DMS79 treated with DMSO at 0.1 percent for 48 hours (cell line): ENCODE data around the gene CAMTA1.

Experiments
- DNase-seq: peaks from one replicate; lab custom pipeline; 2025; lab: John Stamatoyannopoulos, UW

CAMTA1 gene

GRCh38 chr1:7558041-7558461 is 772.8 kb downstream of the CAMTA1 start:
- no peak for DNase-seq

GRCh38 chr1:7558481-7558880 is 773.2 kb downstream of the CAMTA1 start:
- DNase-seq, result no peak

GRCh38 chr1:7558921-7559869 is 773.9 kb downstream of the CAMTA1 start:
- DNase-seq, result no peak

- no peak for DNase-seq
Measured at GRCh38 chr1:7560128-7560527, 774.9 kb downstream of the CAMTA1 start.

GRCh38 chr1:7560601-7561181 is 775.4 kb downstream of the CAMTA1 start:
- DNase-seq, result no peak

GRCh38 chr1:7561331-7561921 is 776.2 kb downstream of the CAMTA1 start:
- no peak for DNase-seq

GRCh38 chr1:7561936-7562728 is 776.9 kb downstream of the CAMTA1 start:
- DNase-seq, result no peak

- no peak for DNase-seq
Measured at GRCh38 chr1:7562729-7563605, 777.7 kb downstream of the CAMTA1 start.

GRCh38 chr1:7564137-7564536 is 778.9 kb downstream of the CAMTA1 start:
- no peak for DNase-seq

- DNase-seq, result no peak
Measured at GRCh38 chr1:7565099-7565750, 780.0 kb downstream of the CAMTA1 start.

GRCh38 chr1:7566417-7567375 is 781.4 kb downstream of the CAMTA1 start:
- DNase-seq, result no peak

GRCh38 chr1:7567376-7567775 is 782.1 kb downstream of the CAMTA1 start:
- no peak for DNase-seq

GRCh38 chr1:7568053-7568452 is 782.8 kb downstream of the CAMTA1 start:
- no peak for DNase-seq

GRCh38 chr1:7568901-7569524 is 783.8 kb downstream of the CAMTA1 start:
- DNase-seq, result no peak

- no peak for DNase-seq
Measured at GRCh38 chr1:7570311-7570710, 785.1 kb downstream of the CAMTA1 start.

- no peak for DNase-seq
Measured at GRCh38 chr1:7572654-7573152, 787.4 kb downstream of the CAMTA1 start.

- no peak for DNase-seq
Measured at GRCh38 chr1:7573481-7573880, 788.2 kb downstream of the CAMTA1 start.

GRCh38 chr1:7574121-7575040 is 789.1 kb downstream of the CAMTA1 start:
- no peak for DNase-seq
